Esophagus muscularis mucosa (tissue), 3 donors: ENCODE results near the gene ZCCHC8.

Experiments used
- POLR2A ChIP-seq: fragments of 450-650 bp; IDR thresholded peaks from one replicate; pipeline ENCODE4 v1.6.1; 2017; ENCODE audit warnings: antibody characterized with exemption, moderate library complexity, mild to moderate bottlenecking, low read depth
- POLR2AphosphoS5 ChIP-seq, 2 donors: sonication (generic); formaldehyde crosslinking; IDR thresholded peaks; one replicate each; pipeline ENCODE4 v1.6.1; 2017; ENCODE audit warnings: antibody characterized with exemption in 2 of 2
- TF ChIP-seq, protein P1 (sequence below), 3 experiments: fragments of 200-600 bp in 2 of 3; fragments of 450-650 bp in 1 of 3; sonication (generic) in 2 of 3; IDR thresholded peaks; one replicate each; pipeline ENCODE4 v1.5.1; 2017 to 2019; ENCODE audit warnings: antibody characterized with exemption in 3 of 3, mild to moderate bottlenecking in 2 of 3, moderate library complexity in 1 of 3

DNA sequence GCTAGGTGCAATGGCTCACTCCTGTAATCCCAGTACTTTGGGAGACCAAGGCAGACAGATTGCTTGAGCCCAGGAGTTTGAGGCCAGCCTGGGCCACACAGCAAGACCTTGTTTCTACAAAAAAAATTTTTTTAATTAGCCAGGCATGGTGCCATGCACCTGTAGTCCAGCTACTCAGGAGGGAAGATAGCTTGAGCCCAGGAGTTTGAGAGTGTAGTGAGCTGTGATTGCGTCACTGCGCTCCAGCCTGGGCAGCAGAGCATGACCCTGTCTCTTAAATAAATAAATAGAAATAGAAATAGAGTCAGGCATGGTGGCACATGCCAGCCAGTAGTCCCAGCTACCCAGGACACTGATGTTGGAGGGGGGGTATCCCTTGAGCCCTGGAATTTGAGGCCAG, 41.5 kb downstream of the ZCCHC8 start:
- TF ChIP-seq POLR2A: no peak
- TF ChIP-seq, protein P1, sequence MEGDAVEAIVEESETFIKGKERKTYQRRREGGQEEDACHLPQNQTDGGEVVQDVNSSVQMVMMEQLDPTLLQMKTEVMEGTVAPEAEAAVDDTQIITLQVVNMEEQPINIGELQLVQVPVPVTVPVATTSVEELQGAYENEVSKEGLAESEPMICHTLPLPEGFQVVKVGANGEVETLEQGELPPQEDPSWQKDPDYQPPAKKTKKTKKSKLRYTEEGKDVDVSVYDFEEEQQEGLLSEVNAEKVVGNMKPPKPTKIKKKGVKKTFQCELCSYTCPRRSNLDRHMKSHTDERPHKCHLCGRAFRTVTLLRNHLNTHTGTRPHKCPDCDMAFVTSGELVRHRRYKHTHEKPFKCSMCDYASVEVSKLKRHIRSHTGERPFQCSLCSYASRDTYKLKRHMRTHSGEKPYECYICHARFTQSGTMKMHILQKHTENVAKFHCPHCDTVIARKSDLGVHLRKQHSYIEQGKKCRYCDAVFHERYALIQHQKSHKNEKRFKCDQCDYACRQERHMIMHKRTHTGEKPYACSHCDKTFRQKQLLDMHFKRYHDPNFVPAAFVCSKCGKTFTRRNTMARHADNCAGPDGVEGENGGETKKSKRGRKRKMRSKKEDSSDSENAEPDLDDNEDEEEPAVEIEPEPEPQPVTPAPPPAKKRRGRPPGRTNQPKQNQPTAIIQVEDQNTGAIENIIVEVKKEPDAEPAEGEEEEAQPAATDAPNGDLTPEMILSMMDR (IDR thresholded peaks at IDR 0.05): no peak
- no peak for TF ChIP-seq POLR2AphosphoS5 (IDR thresholded peaks at IDR 0.05)
